Stimulated activated CD4-positive, alpha-beta T cell treated with anti-CD3 and anti-CD28 coated beads, Interleukin-4, amount 100 ng/mL, for 24 hours (primary cell): Measurements from ENCODE around the gene PCCA.
"Not testable (repeated sequence)": the region's sequence is repeated elsewhere in the genome, so short reads cannot be mapped to it uniquely, and the experiment has no call there.

Experiments used
- DNase-seq: peaks from one replicate; pipeline ENCODE4 v3.0.0-alpha.2; 2020

PCCA gene

GRCh38 chr13:100097821-100098220 lies 8.9 kb downstream of the PCCA start:
- DNase-seq: no peak

- DNase-seq: no peak
Measured at GRCh38 chr13:100098445-100099116, 9.7 kb downstream of the PCCA start.

- not testable (repeated sequence) for DNase-seq
Measured at GRCh38 chr13:100099117-100099445, 10.2 kb downstream of the PCCA start.

- DNase-seq: no peak
Measured at GRCh38 chr13:100100115-100100879, 11.4 kb downstream of the PCCA start.

- DNase-seq: no peak
Measured at GRCh38 chr13:100102042-100102441, 13.1 kb downstream of the PCCA start.

- DNase-seq: no peak
Measured at GRCh38 chr13:100106005-100106404, 17.1 kb downstream of the PCCA start.

GRCh38 chr13:100106705-100107104 lies 17.8 kb downstream of the PCCA start:
- no peak for DNase-seq

GRCh38 chr13:100108913-100109507 lies 20.1 kb downstream of the PCCA start:
- no peak for DNase-seq

- no peak for DNase-seq
Measured at GRCh38 chr13:100110269-100110668, 21.4 kb downstream of the PCCA start.

- no peak for DNase-seq
Measured at GRCh38 chr13:100112186-100112838, 23.4 kb downstream of the PCCA start.

- no peak for DNase-seq
Measured at GRCh38 chr13:100115693-100116254, 26.9 kb downstream of the PCCA start.

- no peak for DNase-seq
Measured at GRCh38 chr13:100124265-100124664, 35.4 kb downstream of the PCCA start.

GRCh38 chr13:100125946-100126345 lies 37.1 kb downstream of the PCCA start:
- DNase-seq: no peak

- DNase-seq: no peak
Measured at GRCh38 chr13:100128373-100128772, 39.5 kb downstream of the PCCA start.

- DNase-seq: no peak
Measured at GRCh38 chr13:100128838-100129237, 39.9 kb downstream of the PCCA start.

GRCh38 chr13:100129605-100130004 lies 40.7 kb downstream of the PCCA start:
- no peak for DNase-seq

- DNase-seq: no peak
Measured at GRCh38 chr13:100130092-100130491, 41.2 kb downstream of the PCCA start.

- DNase-seq: no peak
Measured at GRCh38 chr13:100130930-100131511, 42.1 kb downstream of the PCCA start.

- DNase-seq: peak; percentile 17
Measured at GRCh38 chr13:100131863-100132574, 43.1 kb downstream of the PCCA start.

- no peak for DNase-seq
Measured at GRCh38 chr13:100138859-100139491, 50.1 kb downstream of the PCCA start.

- DNase-seq: no peak
Measured at GRCh38 chr13:100139817-100140216, 50.9 kb downstream of the PCCA start.

- no peak for DNase-seq
Measured at GRCh38 chr13:100140441-100140840, 51.5 kb downstream of the PCCA start.
